HepG2 (cell line): Measurements from ENCODE around the gene DSC3. TPM values are rescaled to one million over a fixed set of nuclear protein-coding genes. Genes with fewer than 3 reads are reported as not detected.

Experiments used
- ATAC-seq: fragments of 200-7000 bp; cut with Tn5 transposase; 3 replicates; pipeline ENCODE4 v1.9.1; 2020; ENCODE audit warnings: mild to moderate bottlenecking, moderate library complexity
- BruUV-seq: library from RNA; stranded (reverse); fragments of 400-500 nt; replicated peaks from 2 replicates; lab custom pipeline; 2021; lab: Mats Ljungman, UMichigan
- CTCF ChIA-PET: fragments of 300-600 bp; formaldehyde crosslinking; extraction: SDS; loops from one replicate; lab custom pipeline; 2021; ENCODE audit warnings: low total read pairs, inconsistent platforms, low intra/inter-chr PET ratio; lab: Yijun Ruan, JAX
- POLR2A ChIA-PET: fragments of 350-600 bp; sonication (Branson Sonifier 250); formaldehyde crosslinking; loops from one replicate; lab custom pipeline; 2020; ENCODE audit warnings: antibody characterized with exemption, inconsistent platforms; lab: Yijun Ruan, JAX
- DNase-seq: peaks from one replicate; pipeline ENCODE4 v3.0.0-alpha.2; 2015; ENCODE audit warnings: low spot score
- FAIRE-seq: peaks from 3 replicates; lab custom pipeline; 2011; peaks lifted over from hg19 to GRCh38; lab: Jason Lieb, UNC
- H2AFZ ChIP-seq: one replicate; pipeline ENCODE4 v1.6.1; 2011; ENCODE audit warnings: low read length, inconsistent platforms
- H3K27ac ChIP-seq: fragments of 300-600 bp; 3 replicates; pipeline ENCODE4 v1.8.0; 2011; ENCODE audit warnings: mixed run types, mild to moderate bottlenecking, mixed read lengths, low read length, inconsistent platforms; ENCODE audit not compliant: insufficient read depth; ENCODE audit errors: extremely low read length
- H3K27me3 ChIP-seq, 2 experiments: fragments of 200-600 bp in 1 of 2; 2 replicates in 1 of 2; 3 replicates in 1 of 2; pipeline versions ENCODE4 v1.6.0 to v1.8.0; 2011; ENCODE audit warnings: low read length in 2 of 2, mild to moderate bottlenecking in 2 of 2, moderate library complexity in 2 of 2, inconsistent platforms in 1 of 2; ENCODE audit not compliant: insufficient read depth in 2 of 2, control insufficient read depth in 1 of 2
- H3K36me3 ChIP-seq, 2 experiments: fragments of 200-600 bp in 1 of 2; replicated peaks in 1 of 2; 2 replicates in 1 of 2; 3 replicates in 1 of 2; pipeline versions ENCODE4 v1.5.1 to v1.8.0; 2011; ENCODE audit warnings: low read length in 2 of 2, inconsistent platforms in 1 of 2; ENCODE audit not compliant: insufficient read depth in 2 of 2, control insufficient read depth in 1 of 2
- H3K4me1 ChIP-seq: 2 replicates; pipeline ENCODE4 v1.5.1; 2012; ENCODE audit warnings: low read length, inconsistent platforms; ENCODE audit not compliant: insufficient read depth
- H3K4me2 ChIP-seq: 2 replicates; pipeline ENCODE4 v1.6.0; 2011; ENCODE audit warnings: low read depth, low read length, inconsistent platforms
- H3K4me3 ChIP-seq, 3 experiments: fragments of 200-600 bp in 1 of 3; sonication (generic), shearing (Covaris generic) in 1 of 3; replicated peaks in 1 of 3; 2 replicates each; pipeline ENCODE4 v1.5.1; 2011 to 2016; ENCODE audit warnings: low read length in 3 of 3, inconsistent platforms in 2 of 3, low read depth in 2 of 3, mild to moderate bottlenecking in 2 of 3, control low read depth in 1 of 3, mixed read lengths in 1 of 3; ENCODE audit not compliant: insufficient read depth in 1 of 3
- H3K79me2 ChIP-seq: one replicate; pipeline ENCODE4 v1.6.1; 2011; ENCODE audit warnings: low read length, inconsistent platforms; ENCODE audit not compliant: insufficient read depth
- H3K9ac ChIP-seq: 2 replicates; pipeline ENCODE4 v1.6.0; 2011; ENCODE audit warnings: mild to moderate bottlenecking, low read depth, low read length, inconsistent platforms; ENCODE audit not compliant: insufficient read depth
- H3K9me3 ChIP-seq: 2 replicates; pipeline ENCODE4 v1.5.1; 2012; ENCODE audit warnings: mild to moderate bottlenecking, low read length
- H4K20me1 ChIP-seq: 2 replicates; pipeline ENCODE4 v1.6.0; 2011; ENCODE audit warnings: inconsistent platforms, mild to moderate bottlenecking, low read length, moderate library complexity; ENCODE audit not compliant: insufficient read depth
- ATRX ChIP-seq: sonication (generic); formaldehyde crosslinking; IDR thresholded peaks from 2 replicates; pipeline ENCODE4 v1.4.0; 2020; ENCODE audit warnings: missing genetic modification reagents, borderline replicate concordance
- MTA3 ChIP-seq: sonication (generic); formaldehyde crosslinking; IDR thresholded peaks from 2 replicates; pipeline ENCODE4 v1.4.0; 2020; ENCODE audit warnings: missing genetic modification reagents
- NFKBIZ ChIP-seq: IDR thresholded peaks from 2 replicates; pipeline ENCODE4 v1.6.1; 2018; ENCODE audit warnings: missing genetic modification reagents, missing compliant biosample characterization
- RFXANK ChIP-seq: IDR thresholded peaks from 2 replicates; pipeline ENCODE4 v1.6.1; 2016
- SAP130 ChIP-seq: IDR thresholded peaks from 2 replicates; pipeline ENCODE4 v1.6.1; 2016; ENCODE audit warnings: low read depth
- ZBTB20 ChIP-seq: sonication (generic); formaldehyde crosslinking; IDR thresholded peaks from 2 replicates; pipeline ENCODE4 v1.8.1; 2023; ENCODE audit warnings: missing genetic modification reagents, low read depth, mild to moderate bottlenecking, borderline replicate concordance
- ZKSCAN8 ChIP-seq: IDR thresholded peaks from 2 replicates; pipeline ENCODE4 v1.6.1; 2016; ENCODE audit warnings: borderline replicate concordance, missing genetic modification reagents, missing compliant biosample characterization
- ZNF569 ChIP-seq: sonication (generic); formaldehyde crosslinking; IDR thresholded peaks from 2 replicates; pipeline ENCODE4 v1.5.0; 2020; ENCODE audit warnings: mild to moderate bottlenecking, missing genetic modification reagents, moderate library complexity, borderline replicate concordance
- ZNF644 ChIP-seq: IDR thresholded peaks from 2 replicates; pipeline ENCODE4 v1.6.1; 2016; ENCODE audit warnings: low read depth
- ZNF780A ChIP-seq: sonication (generic); formaldehyde crosslinking; IDR thresholded peaks from 2 replicates; pipeline ENCODE4 v1.8.0; 2022; ENCODE audit warnings: mild to moderate bottlenecking, missing genetic modification reagents, moderate library complexity
- WGBS: methylation state at CpG from one replicate; pipeline ENCODE4 v1.1.6; 2017; ENCODE audit warnings: low lambda C conversion rate; 5-methylcytosine and 5-hydroxymethylcytosine counted together
- in situ Hi-C: cut with HindIII; loops from 2 replicates; pipeline ENCODE4 v1.10.0; 2017; ENCODE audit warnings: low pct_unique_long_range_greater_than_20kb; ENCODE audit not compliant: extremely low pct_ligation_motif_present
- intact Hi-C: fragments of 100-400 bp; cut with micrococcal nuclease; formaldehyde crosslinking; loops from one replicate; pipeline ENCODE4 v1.10.0; 2022; ENCODE audit not compliant: unreplicated experiment
- polyA plus RNA-seq, 8 experiments: library from polyadenylated mRNA; depleted of rRNA in 3 of 8; stranded (reverse) in 7 of 8; unstranded in 1 of 8; fragments of >200 nt; fragmentation: Illumina TruSeq in 4 of 8; extraction: Trizol in 4 of 8; gene quantifications; 2 replicates each; pipeline versions ENCODE4 v1.2.1 to v1.2.3, GENCODE V29; 2011 to 2016; ENCODE audit warnings: low read depth in 4 of 8, missing spikeins in 1 of 8, mixed read lengths in 1 of 8; ENCODE audit not compliant: insufficient read depth in 1 of 8
- total RNA-seq, 5 experiments: library from RNA; depleted of rRNA; stranded (reverse); fragments of >200 nt; fragmentation: Illumina TruSeq; extraction: Trizol; gene quantifications; 2 replicates each; pipeline ENCODE4 v1.2.3, GENCODE V29; 2016; ENCODE audit warnings: low read depth in 1 of 5
- TF ChIP-seq, protein P1 (sequence below): IDR thresholded peaks from 2 replicates; pipeline ENCODE4 v1.6.1; 2012; ENCODE audit warnings: inconsistent platforms
- TF ChIP-seq, protein P2 (sequence below): sonication (generic); formaldehyde crosslinking; IDR thresholded peaks from 2 replicates; pipeline ENCODE4 v1.4.0; 2020; ENCODE audit warnings: mild to moderate bottlenecking, missing genetic modification reagents, borderline replicate concordance
- TF ChIP-seq, protein P3 (sequence below): IDR thresholded peaks from 2 replicates; pipeline ENCODE4 v1.6.1; 2016; ENCODE audit warnings: missing compliant biosample characterization, missing genetic modification reagents, borderline replicate concordance
- TF ChIP-seq, protein P4 (sequence below): fragments of 450-650 bp; IDR thresholded peaks from 2 replicates; pipeline ENCODE4 v1.6.1; 2016

The DSC3 gene
- total and polyA plus RNA-seq, 2 of the 13 experiments (the other 11 are each of a cell fraction or from before 2014, with no cell fraction given): 0.05 to 0.38 TPM

DNA sequence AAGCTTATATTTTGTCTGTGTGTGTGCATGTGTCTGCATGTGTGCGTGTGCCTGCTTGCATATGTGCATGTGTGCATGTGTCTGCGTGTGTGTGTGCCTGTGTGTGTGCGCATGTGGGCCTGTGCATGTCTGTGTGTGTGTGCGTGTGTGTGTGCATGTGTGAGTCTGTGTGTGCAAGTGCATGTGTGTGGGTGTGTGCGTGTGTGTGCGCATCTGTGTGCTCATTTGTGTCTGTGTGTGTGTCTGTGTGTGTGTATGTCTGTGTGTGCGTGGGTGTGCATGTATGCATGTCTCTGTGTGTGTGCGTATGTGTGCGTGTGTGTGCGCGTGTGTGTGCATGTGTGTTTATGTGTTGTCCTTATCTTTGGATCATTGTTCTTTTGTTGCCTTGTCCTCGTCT is 56.8 kb downstream of the DSC3 start:
- in situ Hi-C loops: no loop called here

DNA sequence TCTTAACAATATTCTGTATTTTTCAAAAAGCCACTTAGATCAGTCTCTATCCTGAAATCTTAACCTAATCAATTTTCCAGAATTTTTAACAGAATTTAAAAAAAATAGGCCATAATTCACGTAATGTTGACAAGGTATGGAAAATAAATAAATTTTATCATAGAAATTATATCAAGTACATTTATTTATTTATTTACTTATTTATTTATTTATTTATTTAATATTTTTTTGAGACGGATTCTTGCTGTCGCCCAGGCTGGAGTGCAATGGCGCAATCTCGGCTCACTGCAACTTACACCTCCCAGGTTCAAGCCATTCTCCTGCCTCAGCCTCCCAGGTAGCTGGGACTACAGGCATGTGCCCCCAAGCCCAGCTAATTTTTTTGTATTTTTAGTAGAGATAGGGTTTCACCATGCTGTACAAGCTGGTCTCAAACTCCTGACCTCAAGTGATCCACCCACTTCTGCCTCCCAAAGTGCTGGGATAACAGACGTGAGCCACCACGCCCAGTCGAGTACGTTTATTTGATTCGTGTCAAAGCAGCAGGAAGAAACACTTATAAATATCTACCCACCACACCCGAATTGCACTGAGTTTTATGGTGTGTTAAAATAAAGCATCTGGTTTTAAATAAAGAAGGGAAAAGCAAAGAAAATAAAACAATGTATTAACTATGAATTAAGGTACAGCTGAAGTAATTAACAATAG is 60.1 kb downstream of the DSC3 start:
- BruUV-seq: no TSS peak
- H3K9me3 ChIP-seq: no peaks in the 10 kb centered on the region
- in situ Hi-C loops: no loop called here
- DNase-seq: no peak
- ChIA-PET POLR2A (no interaction called here), CTCF (no interaction called here)
- no peaks in the 10 kb centered on the region for H3K36me3 ChIP-seq
- ATAC-seq: no peak
- no peak overlapping the region for H3K27ac ChIP-seq
- no peaks in the 10 kb centered on the region for H3K4me1 ChIP-seq
- no peak overlapping the region for H3K9ac ChIP-seq
- no peak overlapping the region for H3K4me3 ChIP-seq
- H3K79me2 ChIP-seq: no peaks in the 10 kb centered on the region
- FAIRE-seq: no peak
- no peak overlapping the region for H3K4me2 ChIP-seq
- WGBS: 68% methylated on average over 11 of the region's 11 CpGs
- H3K27me3 ChIP-seq: no peaks in the 10 kb centered on the region
- no peak overlapping the region for H2AFZ ChIP-seq
- intact Hi-C loops: no loop called here
- H4K20me1 ChIP-seq: no peaks in the 10 kb centered on the region
- TF ChIP-seq ZBTB20 (CRISPR knock-in tag) (no peak), RFXANK (CRISPR knock-in tag) (no peak), ZNF780A (CRISPR knock-in tag) (no peak), NFKBIZ (CRISPR knock-in tag) (no peak), ZNF569 (CRISPR knock-in tag) (no peak), SAP130 (CRISPR knock-in tag) (no peak), MTA3 (CRISPR knock-in tag) (no peak), ZKSCAN8 (CRISPR knock-in tag) (no peak), ZNF644 (CRISPR knock-in tag) (no peak)
- TF ChIP-seq, protein P1, sequence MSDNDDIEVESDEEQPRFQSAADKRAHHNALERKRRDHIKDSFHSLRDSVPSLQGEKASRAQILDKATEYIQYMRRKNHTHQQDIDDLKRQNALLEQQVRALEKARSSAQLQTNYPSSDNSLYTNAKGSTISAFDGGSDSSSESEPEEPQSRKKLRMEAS: no peak
- TF ChIP-seq, protein P2, sequence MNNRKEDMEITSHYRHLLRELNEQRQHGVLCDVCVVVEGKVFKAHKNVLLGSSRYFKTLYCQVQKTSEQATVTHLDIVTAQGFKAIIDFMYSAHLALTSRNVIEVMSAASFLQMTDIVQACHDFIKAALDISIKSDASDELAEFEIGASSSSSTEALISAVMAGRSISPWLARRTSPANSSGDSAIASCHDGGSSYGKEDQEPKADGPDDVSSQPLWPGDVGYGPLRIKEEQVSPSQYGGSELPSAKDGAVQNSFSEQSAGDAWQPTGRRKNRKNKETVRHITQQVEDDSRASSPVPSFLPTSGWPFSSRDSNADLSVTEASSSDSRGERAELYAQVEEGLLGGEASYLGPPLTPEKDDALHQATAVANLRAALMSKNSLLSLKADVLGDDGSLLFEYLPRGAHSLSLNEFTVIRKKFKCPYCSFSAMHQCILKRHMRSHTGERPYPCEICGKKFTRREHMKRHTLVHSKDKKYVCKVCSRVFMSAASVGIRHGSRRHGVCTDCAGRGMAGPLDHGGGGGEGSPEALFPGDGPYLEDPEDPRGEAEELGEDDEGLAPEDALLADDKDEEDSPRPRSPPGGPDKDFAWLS (CRISPR knock-in tag): no peak
- TF ChIP-seq, protein P3, sequence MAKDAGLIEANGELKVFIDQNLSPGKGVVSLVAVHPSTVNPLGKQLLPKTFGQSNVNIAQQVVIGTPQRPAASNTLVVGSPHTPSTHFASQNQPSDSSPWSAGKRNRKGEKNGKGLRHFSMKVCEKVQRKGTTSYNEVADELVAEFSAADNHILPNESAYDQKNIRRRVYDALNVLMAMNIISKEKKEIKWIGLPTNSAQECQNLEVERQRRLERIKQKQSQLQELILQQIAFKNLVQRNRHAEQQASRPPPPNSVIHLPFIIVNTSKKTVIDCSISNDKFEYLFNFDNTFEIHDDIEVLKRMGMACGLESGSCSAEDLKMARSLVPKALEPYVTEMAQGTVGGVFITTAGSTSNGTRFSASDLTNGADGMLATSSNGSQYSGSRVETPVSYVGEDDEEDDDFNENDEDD (CRISPR knock-in tag): no peak

More for the DNA sequence above, 56.8 kb downstream of the DSC3 start:
- Histone ChIP-seq H4K20me1 (no peaks in the 10 kb centered on the region), H3K27me3 (no peaks in the 10 kb centered on the region), H3K27ac (no peak overlapping the region), H3K36me3 (no peaks in the 10 kb centered on the region), H3K9ac (no peak overlapping the region), H2AFZ (no peak overlapping the region), H3K4me1 (no peaks in the 10 kb centered on the region), H3K4me2 (no peak overlapping the region), H3K9me3 (no peaks in the 10 kb centered on the region), H3K4me3 (no peak overlapping the region), H3K79me2 (no peaks in the 10 kb centered on the region)
- no peak for TF ChIP-seq ATRX
- TF ChIP-seq, protein P4, sequence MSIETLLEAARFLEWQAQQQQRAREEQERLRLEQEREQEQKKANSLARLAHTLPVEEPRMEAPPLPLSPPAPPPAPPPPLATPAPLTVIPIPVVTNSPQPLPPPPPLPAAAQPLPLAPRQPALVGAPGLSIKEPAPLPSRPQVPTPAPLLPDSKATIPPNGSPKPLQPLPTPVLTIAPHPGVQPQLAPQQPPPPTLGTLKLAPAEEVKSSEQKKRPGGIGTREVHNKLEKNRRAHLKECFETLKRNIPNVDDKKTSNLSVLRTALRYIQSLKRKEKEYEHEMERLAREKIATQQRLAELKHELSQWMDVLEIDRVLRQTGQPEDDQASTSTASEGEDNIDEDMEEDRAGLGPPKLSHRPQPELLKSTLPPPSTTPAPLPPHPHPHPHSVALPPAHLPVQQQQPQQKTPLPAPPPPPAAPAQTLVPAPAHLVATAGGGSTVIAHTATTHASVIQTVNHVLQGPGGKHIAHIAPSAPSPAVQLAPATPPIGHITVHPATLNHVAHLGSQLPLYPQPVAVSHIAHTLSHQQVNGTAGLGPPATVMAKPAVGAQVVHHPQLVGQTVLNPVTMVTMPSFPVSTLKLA: peak; percentile 47
- DNase-seq (no peak), FAIRE-seq (no peak), ATAC-seq (no peak)
- intact Hi-C loops: no loop called here
- BruUV-seq: no TSS peak
- ChIA-PET CTCF (no interaction called here), POLR2A (no interaction called here)
- WGBS: 68% methylated on average over 12 of the region's 12 CpGs
